HG03060 (cell line): Measurements from ENCODE around the gene NFATC1.

Experiments used
- ATAC-seq: cut with Tn5 transposase; IDR thresholded peaks from one replicate; pipeline ENCODE4 v1.9.1; 2021; ENCODE audit warnings: low read depth, moderate number of reproducible peaks; ENCODE audit not compliant: unreplicated experiment

NFATC1 gene

GRCh38 chr18:79512461-79513380 lies 117.0 kb downstream of the NFATC1 start:
- no peak for ATAC-seq

- no peak for ATAC-seq
These were observed 117.8 kb downstream of the NFATC1 start for GRCh38 chr18:79513381-79514081.

GRCh38 chr18:79515331-79515730 lies 119.6 kb downstream of the NFATC1 start:
- ATAC-seq = no peak

- ATAC-seq = no peak
These were observed 120.2 kb downstream of the NFATC1 start for GRCh38 chr18:79515944-79516351.

GRCh38 chr18:79516441-79516931 lies 120.8 kb downstream of the NFATC1 start:
- no peak for ATAC-seq

GRCh38 chr18:79517341-79517740 lies 121.6 kb downstream of the NFATC1 start:
- no peak for ATAC-seq

DNA sequence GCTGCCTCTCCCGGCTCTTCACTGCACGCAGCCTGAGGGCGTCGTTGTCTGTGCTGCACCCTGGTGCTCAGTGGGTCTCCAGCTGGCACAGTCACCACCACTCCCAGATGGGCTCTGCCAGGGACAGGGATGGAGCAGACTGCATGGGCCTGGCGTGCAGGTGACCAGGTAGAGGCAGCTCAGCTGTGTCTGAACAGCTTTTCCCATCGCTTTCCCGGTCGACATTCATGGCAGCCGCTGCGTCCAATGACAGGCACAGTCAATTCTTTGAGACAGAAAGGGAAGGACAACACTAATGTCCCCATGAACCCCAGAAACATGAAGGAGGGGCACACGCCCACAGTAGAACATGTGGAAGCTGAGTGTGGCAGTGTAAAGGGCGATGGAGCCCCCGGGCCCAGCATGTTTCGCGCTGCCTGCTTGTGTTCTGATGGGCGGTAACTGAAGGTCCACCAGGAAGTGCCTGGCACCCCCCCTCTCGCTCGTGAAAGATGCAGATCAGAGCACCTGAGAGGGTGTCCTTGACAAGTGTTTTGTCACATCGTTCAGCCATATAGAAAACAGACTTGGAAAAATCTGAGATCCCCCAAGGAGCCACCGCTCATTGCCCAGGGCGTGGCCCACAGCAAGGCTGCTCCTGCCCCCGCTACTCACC lies 122.4 kb downstream of the NFATC1 start:
- ATAC-seq = no peak

- ATAC-seq = no peak
These were observed 123.0 kb downstream of the NFATC1 start for GRCh38 chr18:79518683-79519128.

GRCh38 chr18:79519751-79520477 lies 124.2 kb downstream of the NFATC1 start:
- ATAC-seq = no peak

DNA sequence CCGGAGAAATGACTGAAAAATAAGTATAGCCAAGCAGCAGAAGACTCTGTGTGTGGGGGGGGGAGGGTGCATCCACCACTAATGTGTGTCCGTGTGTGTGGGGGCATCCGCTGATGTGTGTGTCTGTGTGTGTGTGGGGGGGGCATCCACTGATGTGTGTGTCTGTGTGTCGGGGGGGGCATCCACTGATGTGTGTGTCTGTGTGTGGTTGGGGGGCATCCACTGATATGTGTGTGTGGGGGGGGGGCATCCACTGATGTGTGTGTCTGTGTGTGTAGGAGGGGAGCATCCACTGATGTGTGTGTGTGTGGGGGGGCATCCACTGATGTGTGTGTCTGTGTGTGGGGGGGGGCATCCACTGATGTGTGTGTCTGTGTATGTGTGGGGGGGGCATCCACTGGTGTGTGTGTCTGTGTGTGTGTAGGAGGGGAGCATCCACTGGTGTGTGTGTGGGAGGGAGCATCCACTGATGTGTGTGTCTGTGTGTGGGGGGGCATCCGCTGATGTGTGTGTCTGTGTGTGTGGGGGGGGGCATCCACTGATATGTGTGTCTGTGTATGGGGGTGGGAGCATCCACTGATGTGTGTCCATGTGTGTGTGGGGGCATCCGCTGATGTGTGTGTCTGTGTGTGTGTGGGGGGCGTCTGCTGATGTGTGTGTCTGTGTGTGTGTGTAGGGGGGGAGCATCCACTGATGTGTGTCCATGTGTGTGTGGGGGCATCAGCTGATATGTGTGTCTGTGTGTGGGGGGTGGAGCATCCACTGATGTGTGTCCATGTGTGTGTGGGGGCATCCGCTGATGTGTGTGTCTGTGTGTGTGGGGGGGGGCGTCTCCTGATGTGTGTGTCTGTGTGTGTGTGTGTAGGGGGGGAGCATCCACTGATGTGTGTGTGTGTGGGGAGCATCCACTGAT lies 125.0 kb downstream of the NFATC1 start:
- no peak for ATAC-seq

GRCh38 chr18:79521416-79522205 lies 125.9 kb downstream of the NFATC1 start:
- ATAC-seq = no peak

DNA sequence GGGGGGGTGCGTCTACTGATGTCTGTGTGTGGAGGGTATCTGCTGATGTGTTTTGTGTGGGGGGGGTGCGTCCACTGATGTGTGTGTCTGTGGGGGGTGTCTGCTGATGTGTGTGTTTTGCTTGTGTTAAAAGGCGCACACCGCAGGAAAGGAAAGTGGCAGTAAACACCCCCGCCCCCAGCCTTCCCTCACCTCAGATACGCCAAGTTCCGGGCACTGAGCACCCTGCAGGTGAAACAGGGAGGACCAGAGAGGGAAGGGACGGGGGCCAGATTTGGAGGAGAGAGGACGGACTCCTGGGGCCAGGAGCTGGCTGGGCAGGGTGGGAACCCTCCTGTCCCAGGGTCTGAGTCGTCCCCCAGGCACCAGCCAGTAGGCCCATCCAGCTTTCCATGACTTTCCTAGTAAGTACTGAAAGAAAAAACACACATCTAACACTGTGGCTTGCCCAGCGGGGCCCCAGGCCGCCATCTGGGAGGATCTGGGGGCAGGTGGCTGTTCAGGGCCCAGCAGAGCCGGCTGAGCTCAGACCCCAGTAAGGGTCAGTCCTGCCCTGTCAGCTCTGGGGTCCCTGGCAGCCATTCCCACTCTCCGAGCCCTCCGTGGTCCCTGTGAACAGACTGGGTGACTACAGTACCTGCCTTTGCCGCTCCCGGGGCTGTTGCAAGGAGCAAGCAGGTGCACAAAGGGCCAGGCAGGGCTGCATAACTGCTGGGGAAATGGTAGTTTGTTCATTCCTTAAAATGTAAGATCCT lies 126.9 kb downstream of the NFATC1 start:
- ATAC-seq = no peak

GRCh38 chr18:79523206-79523735 lies 127.5 kb downstream of the NFATC1 start:
- no peak for ATAC-seq

GRCh38 chr18:79523736-79524180 lies 128.0 kb downstream of the NFATC1 start:
- ATAC-seq = no peak

GRCh38 chr18:79524181-79525078 lies 128.7 kb downstream of the NFATC1 start:
- ATAC-seq = no peak
